KOPT-K1 (cell line): ENCODE data around the gene RBM42.
"Not testable (repeated sequence)": the region's sequence is repeated elsewhere in the genome, so short reads cannot be mapped to it uniquely, and the experiment has no call there.

Experiments
- H3K27ac ChIP-seq: fragments of 200-600 bp; sonication (generic); 2 replicates; pipeline ENCODE4 v1.5.1; 2016; ENCODE audit warnings: antibody characterized with exemption, mild to moderate bottlenecking, low read depth, low read length; ENCODE audit not compliant: poor library complexity, severe bottlenecking
- H3K36me3 ChIP-seq: fragments of 200-600 bp; sonication (generic); 2 replicates; pipeline ENCODE4 v1.5.1; 2017; ENCODE audit warnings: antibody characterized with exemption, mild to moderate bottlenecking, low read length, moderate library complexity; ENCODE audit not compliant: insufficient read depth
- H3K9me3 ChIP-seq: fragments of 200-600 bp; sonication (generic); 2 replicates; pipeline ENCODE4 v1.5.1; 2017; ENCODE audit warnings: antibody characterized with exemption, low read length, mild to moderate bottlenecking; ENCODE audit not compliant: insufficient read depth, poor library complexity, severe bottlenecking

The RBM42 gene, protein sequence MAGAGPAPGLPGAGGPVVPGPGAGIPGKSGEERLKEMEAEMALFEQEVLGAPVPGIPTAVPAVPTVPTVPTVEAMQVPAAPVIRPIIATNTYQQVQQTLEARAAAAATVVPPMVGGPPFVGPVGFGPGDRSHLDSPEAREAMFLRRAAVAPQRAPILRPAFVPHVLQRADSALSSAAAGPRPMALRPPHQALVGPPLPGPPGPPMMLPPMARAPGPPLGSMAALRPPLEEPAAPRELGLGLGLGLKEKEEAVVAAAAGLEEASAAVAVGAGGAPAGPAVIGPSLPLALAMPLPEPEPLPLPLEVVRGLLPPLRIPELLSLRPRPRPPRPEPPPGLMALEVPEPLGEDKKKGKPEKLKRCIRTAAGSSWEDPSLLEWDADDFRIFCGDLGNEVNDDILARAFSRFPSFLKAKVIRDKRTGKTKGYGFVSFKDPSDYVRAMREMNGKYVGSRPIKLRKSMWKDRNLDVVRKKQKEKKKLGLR

DNA sequence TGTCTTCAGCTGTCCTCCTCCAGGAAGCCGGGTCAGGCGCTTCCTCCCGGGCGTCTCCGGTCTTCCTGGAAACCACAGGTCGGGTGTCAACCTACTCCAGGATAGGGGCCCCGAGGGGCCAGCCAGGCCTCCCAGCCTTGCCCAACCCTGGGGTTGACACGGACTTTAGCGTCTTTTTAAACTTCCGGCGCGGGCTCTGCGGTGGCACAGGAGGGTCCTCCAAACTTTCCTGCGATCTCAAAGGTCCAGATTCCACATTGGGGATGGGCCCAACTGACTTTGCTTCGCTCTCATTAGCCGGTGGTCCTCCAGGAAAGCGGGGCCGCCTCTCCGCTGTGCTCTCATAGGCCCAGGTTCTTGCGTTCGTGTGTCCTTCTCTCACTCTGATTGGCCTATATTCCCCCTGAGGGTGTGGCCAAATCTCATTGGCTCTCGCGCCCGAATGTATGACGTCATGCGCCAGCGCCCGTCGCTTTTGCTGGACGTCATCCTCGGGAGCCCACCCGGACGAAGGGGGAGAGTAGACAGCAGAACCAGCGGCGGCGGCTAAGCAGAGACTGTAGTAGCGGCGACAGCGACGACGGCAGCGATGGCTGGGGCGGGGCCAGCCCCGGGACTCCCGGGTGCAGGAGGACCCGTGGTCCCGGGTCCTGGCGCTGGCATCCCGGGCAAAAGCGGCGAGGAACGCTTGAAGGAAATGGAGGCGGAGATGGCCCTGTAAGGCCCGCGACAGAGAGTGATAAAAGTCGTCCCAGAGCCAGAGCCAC, at the start of gene RBM42:
RBM42 (plus strand) TSS at position 472 of the 767 bp plus-strand sequence; CDS start at position 590, 118 bp downstream.
- Histone ChIP-seq H3K36me3 (peaks cover 35% of the 10 kb centered on the region), H3K27ac (peak within 1 kb of the TSS; percentile 63), H3K9me3 (no peaks in the 10 kb centered on the region)

DNA sequence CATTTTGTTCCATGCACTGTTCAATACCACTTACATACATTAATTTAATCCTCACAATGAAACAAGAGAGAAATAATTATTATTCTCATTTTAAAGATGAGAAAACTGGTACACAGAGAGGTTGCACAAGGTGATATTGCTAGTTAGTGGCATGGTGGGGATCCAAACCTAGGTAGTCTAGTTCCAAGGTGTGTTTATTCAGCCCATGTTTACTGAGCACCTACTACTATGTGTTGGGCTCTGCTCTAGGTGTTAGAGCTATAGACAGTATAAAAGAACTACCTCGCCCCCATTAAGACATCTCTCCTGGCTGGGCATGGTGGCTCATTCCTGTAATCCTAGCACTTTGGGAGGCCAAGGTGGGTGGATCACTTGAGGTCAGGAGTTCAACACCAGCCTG, 46.1 kb upstream of the RBM42 start:
- Histone ChIP-seq H3K36me3 (no peaks in the 10 kb centered on the region), H3K9me3 (peaks cover 1% of the 10 kb centered on the region), H3K27ac (no peak overlapping the region)

DNA sequence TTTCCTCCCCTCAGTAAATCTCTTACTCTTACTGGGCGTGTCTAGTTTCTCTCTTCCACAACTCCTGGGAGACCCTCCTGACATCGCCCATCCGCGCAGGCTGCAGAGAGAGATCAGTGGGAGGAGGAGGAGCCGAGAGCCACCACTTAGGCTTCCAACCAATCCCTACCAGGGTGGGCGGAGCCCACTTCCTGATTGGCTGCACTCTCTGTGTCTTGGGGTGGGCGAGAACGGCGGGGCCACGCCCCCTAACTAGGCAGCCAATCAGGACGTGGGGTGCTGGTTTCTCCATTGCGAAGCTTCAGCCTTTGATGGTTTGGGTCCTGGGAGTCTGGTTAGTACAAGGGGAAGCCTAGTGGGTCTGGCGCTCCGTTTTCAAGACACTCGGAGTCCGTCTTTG, 43.0 kb upstream of the RBM42 start, which contains the start of gene PMIS2:
PMIS2 (plus strand) TSS at position 326 of the 400 bp plus-strand sequence. CDS start 87 bp downstream, outside the sequence.
- Histone ChIP-seq H3K36me3 (no peaks in the 10 kb centered on the region), H3K27ac (no peak within 1 kb of the TSS), H3K9me3 (no peaks in the 10 kb centered on the region)

DNA sequence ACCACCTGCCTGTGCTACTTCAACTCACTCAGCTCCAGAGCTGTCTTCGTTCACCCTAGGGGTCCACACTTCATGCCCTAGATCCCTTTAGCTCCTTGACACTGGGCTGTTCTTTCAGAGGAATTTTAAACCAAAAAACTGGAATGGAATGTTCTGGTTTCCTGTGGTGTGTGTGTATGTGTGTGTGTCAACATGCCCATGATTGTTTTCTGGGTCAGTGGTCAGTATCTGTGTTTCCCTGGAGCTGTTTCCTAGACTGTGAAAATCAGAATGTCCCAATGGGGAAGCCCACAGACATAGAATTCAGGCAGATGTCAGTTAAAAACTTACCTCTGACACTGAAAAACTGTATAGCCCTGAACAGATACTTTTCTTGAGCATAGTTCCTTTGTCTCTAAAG, 41.5 kb upstream of the RBM42 start:
- Histone ChIP-seq H3K36me3 (no peaks in the 10 kb centered on the region), H3K27ac (no peak overlapping the region), H3K9me3 (no peaks in the 10 kb centered on the region)

DNA sequence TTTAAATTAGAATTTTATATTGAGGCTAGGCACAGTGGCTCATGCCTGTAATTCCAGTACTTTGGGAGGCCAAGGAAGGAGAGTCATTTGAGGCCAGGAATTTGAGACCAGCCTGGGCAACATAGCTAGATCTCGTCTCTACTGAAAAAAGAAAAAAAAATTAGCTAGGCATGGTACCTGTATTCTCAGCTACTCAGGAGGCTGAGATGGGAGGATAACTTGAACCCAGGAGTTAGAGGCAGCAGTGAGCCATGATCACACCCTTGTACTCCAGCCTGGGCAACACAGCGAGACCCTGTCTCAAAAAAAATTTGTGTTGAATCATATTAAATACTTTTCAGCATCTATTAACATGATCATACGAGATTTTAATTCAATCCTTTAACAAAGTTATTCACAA, 38.0 kb upstream of the RBM42 start:
- Histone ChIP-seq H3K36me3 (no peaks in the 10 kb centered on the region), H3K27ac (no peak overlapping the region), H3K9me3 (no peaks in the 10 kb centered on the region)

DNA sequence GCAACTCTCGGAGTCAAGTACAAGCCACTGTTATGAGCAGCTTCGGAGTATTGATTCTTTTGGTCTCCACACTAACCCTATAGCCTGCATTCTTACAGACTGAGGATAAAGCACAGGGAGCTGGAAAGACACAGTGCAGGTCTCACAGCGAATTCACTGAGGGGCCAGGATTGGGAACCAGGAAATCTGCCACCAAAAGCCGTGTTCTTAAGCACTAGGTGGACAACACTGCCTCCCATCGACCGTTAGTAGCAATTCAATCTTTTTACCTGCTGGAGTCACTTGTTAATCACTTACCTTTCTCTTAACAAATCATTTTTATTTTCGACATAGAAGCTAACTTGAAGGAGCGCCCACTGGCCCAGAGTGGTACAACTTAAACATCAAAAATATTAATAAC, 36.6 kb upstream of the RBM42 start:
- Histone ChIP-seq H3K36me3 (no peaks in the 10 kb centered on the region), H3K9me3 (no peaks in the 10 kb centered on the region), H3K27ac (no peak overlapping the region)

DNA sequence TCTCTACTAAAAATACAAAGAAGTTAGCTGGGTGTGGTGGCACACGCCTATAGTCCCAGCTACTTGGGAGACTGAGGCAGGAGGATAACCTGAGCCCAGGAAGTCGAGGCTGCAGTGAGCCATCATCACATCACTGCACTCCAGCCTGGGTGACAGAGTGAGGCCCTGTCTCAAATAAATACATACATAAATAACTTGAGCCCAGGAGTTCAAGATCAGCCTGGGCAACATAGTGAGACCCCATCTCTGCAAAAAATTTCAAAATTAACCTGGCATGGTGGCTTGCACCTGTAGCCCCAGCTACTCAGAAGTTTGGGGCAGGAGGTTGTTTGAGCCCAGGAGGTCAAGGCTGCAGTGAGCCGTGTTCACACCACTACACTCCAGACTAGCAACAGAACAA, 33.8 kb upstream of the RBM42 start:
- not testable (repeated sequence) for H3K9me3 ChIP-seq, H3K27ac ChIP-seq, H3K36me3 ChIP-seq

DNA sequence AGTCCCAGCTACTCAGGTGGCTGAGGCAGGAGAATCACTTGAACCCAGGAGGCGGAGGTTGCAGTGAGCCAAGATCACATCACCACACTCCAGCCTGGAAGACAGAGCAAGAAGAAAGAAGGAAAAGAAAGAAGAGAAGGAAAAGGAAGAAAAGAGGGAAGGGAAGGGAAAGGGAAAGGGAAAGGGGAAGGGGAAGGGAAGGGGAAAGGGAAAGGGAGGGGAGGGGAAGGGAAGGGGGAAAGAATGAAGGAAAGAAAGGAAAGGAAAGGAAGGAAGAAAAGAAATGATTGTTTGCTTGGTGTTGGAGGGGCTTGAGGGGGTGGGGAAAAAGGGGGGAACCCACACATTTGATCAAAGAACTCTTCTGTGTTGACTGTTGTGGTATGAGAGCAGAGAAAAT, 32.9 kb upstream of the RBM42 start:
- Histone ChIP-seq H3K9me3 (no peaks in the 10 kb centered on the region), H3K27ac (no peak overlapping the region), H3K36me3 (no peaks in the 10 kb centered on the region)

DNA sequence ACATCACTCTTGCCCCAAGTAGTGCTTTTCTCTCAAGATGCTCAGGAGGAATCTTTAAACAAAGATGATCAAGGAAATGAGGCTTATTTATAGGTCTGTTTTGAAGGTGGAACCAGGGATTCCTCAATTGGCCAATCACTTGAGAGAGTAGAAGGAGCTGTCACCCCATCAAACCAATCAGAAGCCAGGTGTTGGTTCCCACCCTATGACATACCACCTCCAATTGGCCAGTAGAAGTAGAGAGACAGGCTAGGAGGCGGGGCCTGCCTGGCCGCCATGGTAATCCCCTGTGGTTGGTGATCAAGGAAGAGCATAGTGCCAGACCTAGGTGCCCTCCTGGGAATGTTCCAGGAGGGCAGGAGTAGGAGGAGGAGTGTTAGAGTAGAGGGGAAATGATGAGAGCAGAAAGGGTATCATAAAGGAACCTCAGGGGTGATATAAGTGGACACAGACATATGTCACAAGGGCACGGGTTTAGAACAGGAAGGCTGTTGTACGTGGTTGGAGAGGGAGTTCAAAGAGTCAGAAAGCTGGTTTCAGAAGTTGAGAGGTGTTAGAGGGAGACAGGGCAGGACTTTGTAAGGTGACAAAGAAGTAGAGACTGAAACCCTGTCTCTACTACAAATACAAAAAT, 32.4 kb upstream of the RBM42 start:
- Histone ChIP-seq H3K36me3 (no peaks in the 10 kb centered on the region), H3K27ac (no peak overlapping the region), H3K9me3 (no peaks in the 10 kb centered on the region)

DNA sequence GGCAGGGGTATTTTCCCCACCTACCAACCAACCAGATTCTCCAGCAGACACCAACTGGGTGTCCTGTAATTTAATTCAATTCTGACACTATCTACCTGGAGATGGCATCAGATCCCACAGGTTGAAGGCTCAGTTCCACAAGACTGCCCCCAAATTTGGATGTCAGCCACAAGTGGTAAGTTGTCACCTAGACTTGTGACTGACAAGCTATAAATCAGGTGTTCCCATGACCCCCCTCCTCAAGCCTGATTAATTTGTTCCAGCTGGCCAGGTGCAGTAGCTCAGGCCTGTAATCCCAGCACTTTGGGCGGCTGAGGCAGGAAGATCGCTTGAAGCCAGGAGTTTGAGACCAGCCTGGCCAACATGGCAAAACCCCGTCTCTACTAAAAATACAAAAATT, 26.9 kb upstream of the RBM42 start:
- Histone ChIP-seq H3K27ac (no peak overlapping the region), H3K9me3 (peaks cover 5% of the 10 kb centered on the region), H3K36me3 (no peaks in the 10 kb centered on the region)

DNA sequence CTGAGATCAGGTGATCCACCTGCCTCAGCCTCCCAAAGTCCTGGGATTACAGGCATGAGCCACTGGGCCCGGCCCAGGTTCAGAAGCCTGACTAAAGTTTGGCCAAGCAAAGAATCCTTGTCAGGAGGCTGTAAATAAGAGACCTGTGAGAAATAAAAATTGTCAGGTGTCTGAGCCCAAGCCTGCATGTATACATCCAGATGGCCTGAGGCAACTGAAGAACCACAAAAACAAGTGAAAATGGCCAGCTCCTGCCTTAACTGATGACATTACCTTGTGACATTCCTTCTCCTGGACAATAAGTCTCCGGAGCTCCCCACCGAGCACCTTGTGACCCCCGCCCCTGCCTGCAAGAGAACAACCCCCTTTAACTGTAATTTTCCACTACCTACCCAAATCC, 24.4 kb upstream of the RBM42 start:
- peaks cover 18% of the 10 kb centered on the region for H3K9me3 ChIP-seq
- not testable (repeated sequence) for H3K36me3 ChIP-seq, H3K27ac ChIP-seq

DNA sequence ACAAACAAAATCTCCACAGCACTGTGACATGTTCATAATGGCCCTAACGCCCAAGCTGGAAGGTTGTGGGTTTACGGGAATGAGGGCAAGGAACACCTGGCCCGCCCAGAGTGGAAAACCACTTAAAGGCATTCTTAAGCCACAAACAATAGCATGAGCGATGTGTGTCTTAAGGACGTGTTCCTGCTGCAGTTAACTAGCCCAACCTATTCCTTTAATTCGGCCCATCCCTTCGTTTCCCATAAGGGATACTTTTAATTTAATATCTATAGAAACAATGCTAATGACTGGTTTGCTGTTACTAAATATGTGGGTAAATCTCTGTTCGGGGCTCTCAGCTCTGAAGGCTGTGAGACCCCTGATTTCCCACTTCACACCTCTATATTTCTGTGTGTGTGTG, 21.7 kb upstream of the RBM42 start:
- not testable (repeated sequence) for H3K36me3 ChIP-seq, H3K27ac ChIP-seq
- H3K9me3 ChIP-seq = peaks cover 18% of the 10 kb centered on the region

DNA sequence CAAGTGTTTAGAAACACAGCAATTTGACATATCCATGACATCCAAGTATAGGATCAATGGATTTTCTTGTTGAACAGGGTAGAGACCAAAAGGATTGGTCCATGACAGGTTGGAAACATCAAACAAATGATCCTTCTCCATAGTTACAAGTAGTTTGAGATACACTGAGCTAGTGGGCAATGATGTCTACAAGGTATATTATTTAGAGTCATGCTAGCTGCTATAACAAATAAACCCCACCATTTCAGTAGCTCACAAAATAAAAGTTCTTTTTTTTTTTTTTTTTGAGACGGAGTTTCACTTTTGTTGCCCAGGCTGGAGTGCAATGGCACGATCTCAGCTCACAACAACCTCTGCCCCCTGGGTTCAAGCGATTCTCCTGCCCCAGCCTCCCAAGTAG, 21.2 kb upstream of the RBM42 start:
- Histone ChIP-seq H3K27ac (no peak overlapping the region), H3K9me3 (peaks cover 18% of the 10 kb centered on the region), H3K36me3 (no peaks in the 10 kb centered on the region)

DNA sequence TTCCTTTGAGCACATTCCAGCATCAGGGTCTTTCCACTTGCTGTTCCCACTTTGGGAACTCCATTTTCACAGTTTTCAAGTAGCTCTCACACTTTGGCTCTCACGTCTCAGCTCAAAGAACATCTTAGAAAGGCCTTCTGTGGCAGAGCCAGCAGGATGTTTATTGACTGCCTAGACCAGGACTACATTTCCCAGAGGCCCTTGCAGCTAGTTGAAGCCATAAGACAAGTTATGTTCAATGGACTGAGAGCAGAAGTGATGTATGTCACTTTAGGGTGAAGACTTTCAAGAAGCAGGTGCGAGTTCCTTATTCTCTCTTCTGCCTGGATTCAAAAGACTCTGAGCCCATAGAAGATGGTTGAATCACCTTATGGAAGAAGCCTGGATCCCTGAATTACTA, 20.6 kb upstream of the RBM42 start:
- no peak overlapping the region for H3K27ac ChIP-seq
- no peaks in the 10 kb centered on the region for H3K36me3 ChIP-seq
- peaks cover 18% of the 10 kb centered on the region for H3K9me3 ChIP-seq

DNA sequence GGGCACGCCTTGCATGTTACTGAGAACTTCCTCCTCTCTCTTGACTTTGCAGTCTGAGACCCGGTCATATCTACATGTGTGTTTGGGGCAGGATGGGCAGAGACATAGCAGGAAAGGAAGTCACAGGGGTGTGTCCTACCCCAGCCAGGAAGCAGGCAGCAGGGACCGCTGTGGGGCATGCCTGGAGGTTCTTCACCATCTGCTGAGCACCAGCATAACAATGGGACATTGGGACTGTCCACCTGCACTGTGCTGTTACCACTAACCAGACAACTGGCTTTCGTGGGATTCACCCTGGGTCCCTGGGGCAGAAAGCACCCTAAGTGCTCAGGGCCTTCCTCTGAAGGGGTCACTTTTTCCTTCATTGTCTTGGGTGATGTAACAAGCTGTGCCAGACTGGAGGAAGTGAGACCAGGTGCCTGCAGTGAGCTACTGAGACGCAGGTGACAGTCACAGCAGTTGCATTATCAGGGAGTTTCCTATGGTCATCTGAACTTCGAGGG, 18.9 kb upstream of the RBM42 start:
- Histone ChIP-seq H3K36me3 (peaks cover 4% of the 10 kb centered on the region; the same call in 1 of the 2 replicates), H3K27ac (no peak overlapping the region), H3K9me3 (peaks cover 18% of the 10 kb centered on the region)
